Measurements from ENCODE around the gene CRTC3. TPM values are rescaled to one million over a fixed set of nuclear protein-coding genes. Genes with fewer than 3 reads are reported as not detected.
A peak's percentile ranks its signal among the peaks of the same experiment; 100 is the strongest.
"Not testable (repeated sequence)": the region's sequence is repeated elsewhere in the genome, so short reads cannot be mapped to it uniquely, and the experiment has no call there.

Gene CRTC3
- total RNA-seq, 2 experiments from 2014 or later, result 70.5 to 74.1 TPM

DNA sequence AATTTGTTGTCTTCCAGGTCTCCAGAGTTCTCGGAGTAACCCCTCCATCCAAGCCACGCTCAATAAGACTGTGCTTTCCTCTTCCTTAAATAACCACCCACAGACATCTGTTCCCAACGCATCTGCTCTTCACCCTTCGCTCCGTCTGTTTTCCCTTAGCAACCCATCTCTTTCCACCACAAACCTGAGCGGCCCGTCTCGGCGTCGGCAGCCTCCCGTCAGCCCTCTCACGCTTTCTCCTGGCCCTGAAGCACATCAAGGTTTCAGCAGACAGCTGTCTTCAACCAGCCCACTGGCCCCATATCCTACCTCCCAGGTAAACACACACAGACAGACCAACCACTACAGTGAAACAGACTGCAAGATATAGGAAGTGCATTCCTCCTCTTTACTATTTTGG lies 99.5 kb downstream of the CRTC3 start:
- Mint-ChIP-seq H3K36me3 (peaks cover 31% of the 10 kb centered on the region), H3K27ac (peak overlapping the region; percentile 40), H3K4me3 (no peak overlapping the region), H3K9me3 (no peaks in the 10 kb centered on the region), H3K4me1 (peaks cover 2% of the 10 kb centered on the region), H3K27me3 (no peaks in the 10 kb centered on the region)
- no peak for ATAC-seq (ENCODE audit: low read depth)
- POLR2A ChIA-PET, result no interaction called here
- DNase-seq, result peak; percentile 14

DNA sequence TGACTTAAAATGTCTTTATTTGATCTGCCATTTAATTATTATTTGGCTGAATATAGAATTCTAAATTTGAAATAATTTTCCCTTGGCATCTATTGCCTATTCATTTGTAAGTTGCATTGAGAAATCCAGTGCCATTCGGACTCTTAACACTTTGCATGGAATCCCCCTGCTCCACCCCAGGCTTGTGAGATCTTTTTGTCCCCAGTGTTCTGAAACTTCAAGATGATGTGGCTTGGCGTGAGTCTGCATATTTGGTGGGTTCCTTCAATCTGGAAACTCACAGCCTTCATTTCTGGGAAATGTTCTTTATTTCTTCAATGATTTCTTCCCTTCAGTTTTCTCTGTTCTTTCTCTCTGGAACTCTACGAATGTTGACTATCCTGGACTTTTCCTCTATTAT lies 103.6 kb downstream of the CRTC3 start:
- Mint-ChIP-seq H3K4me3 (no peak overlapping the region), H3K36me3 (peaks cover 43% of the 10 kb centered on the region), H3K4me1 (peaks cover 4% of the 10 kb centered on the region), H3K27me3 (no peaks in the 10 kb centered on the region), H3K27ac (no peak overlapping the region), H3K9me3 (peaks cover 1% of the 10 kb centered on the region)
- POLR2A ChIA-PET, result no interaction called here
- ATAC-seq (ENCODE audit: low read depth) (no peak), DNase-seq (no peak)

- H3K27ac Mint-ChIP-seq; H3K4me3 Mint-ChIP-seq; H3K27me3 Mint-ChIP-seq; ATAC-seq (ENCODE audit: low read depth); POLR2A ChIA-PET; H3K9me3 Mint-ChIP-seq; H3K4me1 Mint-ChIP-seq; DNase-seq: not testable (repeated sequence)
- peaks cover 40% of the 10 kb centered on the region for H3K36me3 Mint-ChIP-seq
These were observed 107.3 kb downstream of the CRTC3 start for GRCh38 chr15:90636993-90637392.

DNA sequence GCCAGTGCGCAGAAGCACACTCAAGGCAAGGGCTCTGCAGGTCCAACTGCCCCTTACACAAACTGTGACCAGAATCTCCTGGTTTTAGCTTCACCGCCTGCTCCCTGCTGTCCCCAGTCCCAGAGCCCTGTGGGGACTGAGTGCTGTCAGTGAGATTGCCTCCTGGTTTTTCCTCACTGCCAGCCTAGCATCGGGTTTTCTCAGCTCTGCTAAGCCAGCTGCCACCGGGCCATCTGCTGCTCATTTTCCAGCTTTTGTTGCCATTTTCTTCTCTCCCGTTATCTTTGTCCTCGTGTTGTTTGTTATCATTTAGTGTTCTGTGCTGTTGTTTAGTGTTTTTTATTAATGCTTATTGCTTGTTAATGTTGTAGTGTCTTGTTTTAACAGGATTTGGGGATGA lies 108.0 kb downstream of the CRTC3 start:
- H3K36me3 Mint-ChIP-seq, result peaks cover 44% of the 10 kb centered on the region
- peaks cover 1% of the 10 kb centered on the region for H3K9me3 Mint-ChIP-seq
- peaks cover 4% of the 10 kb centered on the region for H3K4me1 Mint-ChIP-seq
- POLR2A ChIA-PET, result no interaction called here
- ATAC-seq (ENCODE audit: low read depth) (no peak), DNase-seq (no peak)
- no peak overlapping the region for H3K27ac Mint-ChIP-seq
- H3K4me3 Mint-ChIP-seq, result no peak overlapping the region
- H3K27me3 Mint-ChIP-seq, result no peaks in the 10 kb centered on the region

DNA sequence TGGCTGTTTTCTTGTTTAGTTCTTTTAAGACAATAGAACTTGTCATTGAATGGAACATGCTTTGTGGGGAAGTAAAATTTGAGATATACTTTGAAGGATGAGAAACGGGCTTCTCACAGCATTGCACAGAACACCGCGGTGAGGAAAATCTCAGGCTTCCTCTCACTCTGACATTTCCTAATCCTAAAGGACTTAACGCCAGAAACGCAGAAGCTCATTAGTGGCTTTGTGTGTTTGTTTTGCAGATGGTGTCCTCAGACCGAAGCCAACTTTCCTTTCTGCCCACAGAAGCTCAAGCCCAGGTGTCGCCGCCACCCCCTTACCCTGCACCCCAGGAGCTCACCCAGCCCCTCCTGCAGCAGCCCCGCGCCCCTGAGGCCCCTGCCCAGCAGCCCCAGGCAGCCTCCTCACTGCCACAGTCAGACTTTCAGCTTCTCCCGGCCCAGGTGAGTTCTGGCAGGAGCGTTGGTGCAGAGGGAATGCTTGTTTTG lies 108.5 kb downstream of the CRTC3 start:
- Mint-ChIP-seq H3K4me3 (no peak overlapping the region), H3K9me3 (peaks cover 1% of the 10 kb centered on the region), H3K27me3 (no peaks in the 10 kb centered on the region), H3K27ac (peak overlapping the region; percentile 12), H3K4me1 (peaks cover 4% of the 10 kb centered on the region), H3K36me3 (peaks cover 47% of the 10 kb centered on the region)
- POLR2A ChIA-PET, result no interaction called here
- DNase-seq (peak; percentile 21), ATAC-seq (ENCODE audit: low read depth) (no peak)

DNA sequence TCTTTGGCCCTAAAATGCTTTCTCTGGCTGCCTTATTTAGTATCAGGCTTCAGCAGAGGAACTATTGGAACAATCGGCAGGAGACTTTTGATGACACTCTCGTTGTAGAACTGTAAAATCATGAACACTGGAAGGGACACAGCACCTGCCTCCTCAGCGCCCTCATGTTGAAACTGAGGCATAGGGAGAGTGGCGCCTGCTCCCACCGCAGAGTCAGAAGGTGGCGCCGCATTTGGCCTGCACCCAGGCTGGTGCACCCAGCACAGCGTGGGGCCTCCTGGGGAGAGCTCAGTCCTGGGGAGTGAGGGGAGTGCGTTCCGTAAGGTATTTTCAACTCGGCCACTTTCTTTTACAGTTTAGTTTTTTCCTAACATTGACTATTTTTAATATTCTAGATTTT lies 109.2 kb downstream of the CRTC3 start:
- peaks cover 47% of the 10 kb centered on the region for H3K36me3 Mint-ChIP-seq
- no peak for ATAC-seq (ENCODE audit: low read depth)
- H3K4me3 Mint-ChIP-seq, result no peak overlapping the region
- POLR2A ChIA-PET, result no interaction called here
- H3K4me1 Mint-ChIP-seq, result peaks cover 2% of the 10 kb centered on the region
- no peak overlapping the region for H3K27ac Mint-ChIP-seq
- peak; percentile 22 for DNase-seq
- H3K9me3 Mint-ChIP-seq, result peaks cover 1% of the 10 kb centered on the region
- no peaks in the 10 kb centered on the region for H3K27me3 Mint-ChIP-seq

DNA sequence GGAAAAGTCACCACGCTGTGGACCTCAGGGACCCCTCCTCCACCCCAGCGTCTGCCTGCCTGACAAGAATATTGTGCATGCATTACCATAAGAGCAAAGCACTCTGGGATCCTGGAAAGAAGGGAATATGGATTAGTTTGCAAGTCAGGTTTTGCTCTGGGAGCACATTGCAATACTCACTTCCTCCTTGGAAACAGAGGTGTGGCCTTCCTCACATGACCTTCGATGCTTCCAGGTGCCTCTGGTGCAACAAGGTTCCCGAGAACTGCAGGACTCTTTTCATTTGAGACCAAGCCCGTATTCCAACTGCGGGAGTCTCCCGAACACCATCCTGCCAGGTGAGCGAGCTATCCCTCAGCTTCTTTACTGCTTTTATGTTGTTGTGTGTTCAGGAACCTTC lies 111.1 kb downstream of the CRTC3 start:
- no peak for DNase-seq
- Mint-ChIP-seq H3K36me3 (peaks cover 31% of the 10 kb centered on the region), H3K27ac (no peak overlapping the region), H3K9me3 (no peaks in the 10 kb centered on the region), H3K4me3 (no peak overlapping the region), H3K4me1 (peaks cover 2% of the 10 kb centered on the region), H3K27me3 (no peaks in the 10 kb centered on the region)
- ATAC-seq (ENCODE audit: low read depth), result no peak
- POLR2A ChIA-PET, result interaction anchor here (0.5 kb wide), 1 partner anchor 10 kb away, joined by 4 read pairs; no protein-coding TSS in a partner anchor

DNA sequence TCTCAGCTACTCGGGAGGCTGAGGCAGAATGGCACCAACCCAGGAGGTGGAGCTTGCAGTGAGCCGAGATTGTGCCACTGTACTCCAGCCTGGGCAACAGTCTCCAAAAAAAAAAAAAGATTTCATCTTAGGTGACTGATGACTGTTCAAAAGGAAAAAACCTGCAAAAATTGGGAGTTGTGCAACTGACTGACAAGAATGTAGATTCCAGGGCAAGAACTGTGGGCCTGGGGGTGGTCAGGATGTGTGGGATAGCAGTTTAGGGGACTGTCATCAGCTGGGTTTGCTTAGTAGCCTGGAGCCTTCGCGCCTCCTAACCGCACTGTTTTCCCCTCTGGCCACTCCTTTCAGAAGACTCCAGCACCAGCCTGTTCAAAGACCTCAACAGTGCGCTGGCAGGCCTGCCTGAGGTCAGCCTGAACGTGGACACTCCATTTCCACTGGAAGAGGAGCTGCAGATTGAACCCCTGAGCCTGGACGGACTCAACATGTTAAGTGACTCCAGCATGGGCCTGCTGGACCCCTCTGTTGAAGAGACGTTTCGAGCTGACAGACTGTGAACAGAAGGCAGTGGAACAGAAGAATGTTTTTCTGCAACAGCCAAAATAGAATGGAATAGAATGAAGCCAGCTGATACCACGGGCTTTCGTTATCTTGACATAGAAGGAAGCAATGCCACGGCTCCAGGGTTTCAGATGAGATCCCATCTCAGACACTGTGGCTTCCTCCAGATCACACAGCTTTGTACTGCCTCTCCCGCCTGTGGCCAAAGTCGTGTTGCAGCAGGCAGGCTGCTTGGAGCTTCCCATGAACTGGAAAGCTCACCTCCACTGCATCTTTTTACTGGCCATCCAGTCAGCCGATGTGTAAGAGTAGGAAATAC lies 112.1 kb downstream of the CRTC3 start:
- DNase-seq, result no peak
- Mint-ChIP-seq H3K4me1 (peaks cover 5% of the 10 kb centered on the region), H3K36me3 (peaks cover 29% of the 10 kb centered on the region), H3K9me3 (no peaks in the 10 kb centered on the region), H3K27ac (no peak overlapping the region), H3K27me3 (no peaks in the 10 kb centered on the region), H3K4me3 (no peak overlapping the region)
- POLR2A ChIA-PET, result no interaction called here
- ATAC-seq (ENCODE audit: low read depth), result no peak

DNA sequence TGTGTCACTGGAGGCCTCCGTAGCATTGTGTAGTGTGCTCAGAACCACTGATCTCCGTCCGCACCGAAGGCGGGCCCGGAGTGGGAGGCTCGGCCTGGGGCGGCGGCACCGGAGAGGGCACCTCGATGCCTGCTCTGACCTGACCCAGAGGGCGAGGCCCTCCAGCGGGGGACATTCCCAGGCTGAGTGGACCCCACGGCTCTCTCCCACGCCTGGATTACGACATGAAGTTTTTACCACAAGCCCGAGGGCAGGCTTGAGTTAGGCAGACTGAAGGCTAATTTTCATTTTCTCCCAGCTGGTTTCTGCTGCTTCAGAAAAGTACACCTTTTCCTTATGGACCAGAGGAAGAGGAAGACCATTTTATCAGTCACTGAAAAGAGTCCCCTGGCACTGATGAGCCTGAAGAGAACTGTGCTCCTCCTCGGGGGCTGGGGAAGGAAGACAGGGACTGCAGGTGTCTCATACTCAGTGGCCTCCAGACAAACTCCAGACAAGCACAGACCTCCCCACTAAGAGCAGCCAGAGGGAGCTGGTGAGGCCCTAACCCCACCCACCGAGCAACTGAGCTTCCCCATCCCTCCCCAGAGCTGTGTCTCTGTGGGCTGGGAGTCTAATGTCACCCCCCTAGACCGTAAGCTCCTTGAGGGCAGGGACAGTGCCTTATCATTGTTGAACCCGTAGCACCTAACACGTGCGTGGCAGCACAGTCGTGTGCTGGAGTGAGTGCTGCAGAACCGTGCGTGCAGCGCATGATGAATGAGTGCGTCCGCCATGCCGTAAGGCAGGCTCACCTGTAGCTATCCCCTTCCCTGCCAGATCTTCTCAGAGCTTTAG lies 113.0 kb downstream of the CRTC3 start:
- no peak overlapping the region for H3K4me3 Mint-ChIP-seq
- H3K4me1 Mint-ChIP-seq, result peaks cover 7% of the 10 kb centered on the region
- POLR2A ChIA-PET, result no interaction called here
- H3K27me3 Mint-ChIP-seq, result no peaks in the 10 kb centered on the region
- DNase-seq (no peak), ATAC-seq (ENCODE audit: low read depth) (peak; percentile 12)
- H3K36me3 Mint-ChIP-seq, result peaks cover 29% of the 10 kb centered on the region
- H3K27ac Mint-ChIP-seq, result no peak overlapping the region
- no peaks in the 10 kb centered on the region for H3K9me3 Mint-ChIP-seq

- Mint-ChIP-seq H3K27me3 (no peaks in the 10 kb centered on the region), H3K4me3 (no peak overlapping the region)
These were observed 113.5 kb downstream of the CRTC3 start for GRCh38 chr15:90643301-90643632.

DNA sequence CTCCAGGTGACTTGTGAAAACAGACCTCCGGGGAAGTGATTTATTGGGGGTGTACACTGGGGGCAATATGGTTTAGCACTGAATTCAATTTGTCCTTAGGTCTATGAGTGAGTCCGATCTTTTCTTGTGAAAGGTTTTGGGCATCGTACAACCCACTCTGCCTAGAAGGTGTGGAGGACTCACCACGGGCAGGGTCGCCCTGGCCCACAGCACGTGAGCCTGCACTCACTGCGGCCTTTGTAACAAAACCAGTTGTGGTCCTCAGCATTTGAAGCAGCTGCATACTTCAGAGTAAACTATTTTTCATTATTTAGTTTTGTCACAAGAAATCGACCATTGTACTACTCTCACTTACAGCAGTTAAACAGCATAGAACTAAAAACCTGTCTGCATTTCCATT lies 114.8 kb downstream of the CRTC3 start:
- no peaks in the 10 kb centered on the region for H3K9me3 Mint-ChIP-seq
- H3K27me3 Mint-ChIP-seq, result no peaks in the 10 kb centered on the region
- H3K36me3 Mint-ChIP-seq, result peaks cover 22% of the 10 kb centered on the region
- no peak for ATAC-seq (ENCODE audit: low read depth)
- DNase-seq, result peak; percentile 26
- peak overlapping the region; percentile 67 for H3K27ac Mint-ChIP-seq
- POLR2A ChIA-PET, result no interaction called here
- no peak overlapping the region for H3K4me3 Mint-ChIP-seq
- H3K4me1 Mint-ChIP-seq, result peaks cover 20% of the 10 kb centered on the region

More at GRCh38 chr15:90643301-90643632, 113.5 kb downstream of the CRTC3 start:
- POLR2A ChIA-PET, result no interaction called here
- H3K9me3 Mint-ChIP-seq, result no peaks in the 10 kb centered on the region
- peaks cover 26% of the 10 kb centered on the region for H3K36me3 Mint-ChIP-seq
- no peak for DNase-seq
- peak overlapping the region; percentile 9 for H3K27ac Mint-ChIP-seq
- ATAC-seq (ENCODE audit: low read depth), result no peak
- peaks cover 8% of the 10 kb centered on the region for H3K4me1 Mint-ChIP-seq

DNA sequence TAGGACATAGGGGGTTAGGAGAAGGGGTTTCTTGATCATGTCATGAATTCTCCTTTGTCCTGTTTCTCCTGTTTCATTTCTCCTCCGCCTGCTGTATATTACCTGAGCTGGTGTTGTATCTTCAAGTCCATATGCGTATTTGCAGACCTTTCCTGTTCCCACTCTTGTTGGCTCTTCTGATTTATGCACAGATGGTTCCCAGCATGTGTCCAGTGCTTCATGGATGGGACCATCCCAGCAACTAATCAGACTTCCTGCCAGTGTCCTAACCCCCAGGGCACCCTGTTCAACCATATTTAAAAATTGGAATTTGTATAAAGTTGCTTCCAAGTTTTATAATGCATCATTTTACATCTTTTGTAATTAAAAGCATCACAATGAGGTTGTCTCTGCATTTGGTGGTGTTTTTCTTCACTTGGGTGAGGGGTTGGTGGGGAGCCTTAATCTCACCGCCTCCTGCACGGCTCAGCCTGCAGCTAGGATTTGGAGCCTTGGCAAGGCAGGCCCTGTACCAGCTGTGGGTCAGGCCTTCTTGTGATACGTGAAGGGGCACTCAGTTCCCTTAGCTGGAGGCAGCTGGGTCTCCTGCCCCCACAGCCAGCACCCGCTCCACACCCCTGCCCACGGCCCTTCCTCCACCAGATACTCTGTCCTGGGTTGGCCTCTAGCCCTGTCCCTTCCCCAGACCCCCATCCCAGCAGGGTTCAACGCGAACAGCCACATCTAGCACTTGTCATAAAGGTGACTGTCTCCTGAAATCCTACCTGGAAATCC lies 115.4 kb downstream of the CRTC3 start:
- H3K27ac Mint-ChIP-seq, result peak overlapping the region; percentile 75
- DNase-seq, result peak; percentile 31
- H3K4me3 Mint-ChIP-seq, result no peak overlapping the region
- H3K36me3 Mint-ChIP-seq, result peaks cover 22% of the 10 kb centered on the region
- ATAC-seq (ENCODE audit: low read depth), result no peak
- H3K27me3 Mint-ChIP-seq, result no peaks in the 10 kb centered on the region
- POLR2A ChIA-PET, result no interaction called here
- peaks cover 26% of the 10 kb centered on the region for H3K4me1 Mint-ChIP-seq
- H3K9me3 Mint-ChIP-seq, result no peaks in the 10 kb centered on the region

GRCh38 chr15:90645873-90646575 lies 116.3 kb downstream of the CRTC3 start:
- DNase-seq (peak; percentile 37), ATAC-seq (ENCODE audit: low read depth) (no peak)
- Mint-ChIP-seq H3K4me1 (peaks cover 34% of the 10 kb centered on the region), H3K4me3 (no peak overlapping the region), H3K36me3 (peaks cover 22% of the 10 kb centered on the region), H3K9me3 (no peaks in the 10 kb centered on the region), H3K27ac (peak overlapping the region; percentile 75), H3K27me3 (no peaks in the 10 kb centered on the region)
- POLR2A ChIA-PET, result no interaction called here

Data from activated naive CD8-positive, alpha-beta T cell treated with anti-CD3 and anti-CD28 coated beads, Interleukin-2, amount 10 ng/mL, durations not matched to agents 7 days and 5 days (primary cell).